ENCODE measurements around the gene ABCA8.
A peak's percentile ranks its signal among the peaks of the same experiment; 100 is the strongest.

ABCA8 gene

DNA sequence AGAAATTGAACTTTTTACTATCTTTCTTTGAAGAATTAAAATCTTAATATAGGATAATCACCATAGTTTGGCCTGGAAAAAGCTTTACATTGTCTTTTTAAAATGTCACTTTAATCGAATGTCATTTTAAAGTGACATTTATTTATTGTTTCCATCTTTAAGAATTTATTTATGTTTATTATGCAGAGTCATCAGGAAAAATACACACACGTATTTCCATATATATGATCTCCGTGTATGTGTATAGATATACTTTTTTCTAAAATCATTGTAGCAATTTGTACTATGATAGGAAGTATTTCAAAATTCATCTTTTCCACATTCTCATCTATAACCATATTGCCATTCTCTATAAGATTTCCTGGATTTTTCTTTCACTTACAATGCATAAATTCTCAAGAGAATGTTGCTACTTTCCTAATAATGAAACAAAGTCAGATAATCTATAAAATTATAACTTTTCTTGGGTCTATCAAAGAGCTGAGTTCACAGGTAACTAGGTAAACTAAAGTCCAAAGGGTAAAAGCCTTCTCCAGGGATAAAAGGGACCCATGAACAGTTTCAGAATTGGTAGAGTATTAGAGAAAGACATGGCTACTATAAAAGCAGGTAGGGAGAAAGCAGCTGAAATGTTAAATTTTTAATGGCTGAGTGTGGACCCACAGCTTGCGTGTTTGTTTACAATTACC, 11.9 kb downstream of the ABCA8 start:
- no peak for DNase-seq

GRCh38 chr17:68942389-68942788, 12.8 kb downstream of the ABCA8 start:
- no peak for DNase-seq

GRCh38 chr17:68941761-68942160, 13.4 kb downstream of the ABCA8 start:
- no peak for DNase-seq

- no peak for DNase-seq
These were observed 16.0 kb downstream of the ABCA8 start for GRCh38 chr17:68939195-68939594.

- no peak for DNase-seq
These were observed 17.2 kb downstream of the ABCA8 start for GRCh38 chr17:68937890-68938514.

DNA sequence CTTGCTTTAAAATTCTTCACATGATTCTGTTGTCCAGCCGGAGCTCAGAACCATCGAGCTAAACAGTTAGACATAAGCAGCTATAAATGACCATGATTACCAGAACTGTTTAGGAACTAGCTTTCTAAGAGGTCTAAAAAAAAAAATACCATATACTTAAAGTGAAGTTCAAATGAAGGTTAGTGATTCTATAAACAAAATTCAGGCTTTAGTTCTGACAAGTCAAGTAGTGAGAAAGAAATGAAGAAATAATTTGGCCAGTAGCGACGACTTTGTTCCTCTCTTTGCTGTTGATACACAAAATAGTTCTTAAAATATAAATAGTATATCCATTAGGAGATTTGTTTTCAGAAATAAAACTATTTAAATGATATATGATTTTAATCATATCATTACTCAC, 27.7 kb downstream of the ABCA8 start:
- no peak for DNase-seq

DNA sequence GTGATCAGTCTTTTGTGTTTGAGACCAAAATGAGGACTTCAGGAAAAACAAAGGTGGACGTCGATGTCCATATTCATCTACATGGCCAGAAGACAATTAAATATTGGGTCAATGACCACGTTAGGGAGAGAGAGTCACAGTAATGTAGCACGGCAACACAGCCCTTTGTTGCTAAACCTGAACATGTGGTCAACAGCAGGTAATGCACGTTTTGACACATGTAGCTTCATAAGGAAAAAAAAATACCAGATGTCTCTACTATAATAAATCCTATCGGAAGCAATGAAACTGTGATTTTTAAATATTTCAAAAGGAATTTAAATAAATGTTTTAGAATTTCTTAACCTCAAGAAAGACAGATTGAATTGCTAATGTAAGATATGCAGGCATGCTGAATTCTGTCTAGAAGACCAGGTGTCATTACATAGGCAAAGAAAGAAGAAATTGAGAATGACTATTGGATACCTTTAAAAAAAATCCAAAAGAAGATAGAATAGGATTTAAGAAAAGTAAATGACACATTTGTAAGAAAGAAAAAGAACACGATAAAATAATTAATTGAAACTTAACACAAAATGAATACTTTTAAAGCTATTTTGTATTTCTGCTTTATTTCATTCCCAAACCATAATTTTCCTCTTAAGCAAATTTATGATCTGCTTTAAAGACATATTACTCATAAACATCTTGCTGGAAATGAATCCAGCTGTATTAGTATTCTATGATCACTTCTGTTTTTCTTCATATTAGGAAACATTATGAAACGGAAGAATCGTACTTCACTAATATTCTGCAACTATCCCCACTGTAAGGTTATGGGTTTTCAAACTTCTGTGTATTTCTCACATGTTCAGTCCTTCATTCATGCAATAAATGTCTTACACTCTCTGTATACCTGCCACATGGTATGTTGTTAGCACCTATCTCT, 30.1 kb downstream of the ABCA8 start:
- DNase-seq, result peak; percentile 10

GRCh38 chr17:68910789-68911431, 44.3 kb downstream of the ABCA8 start:
- DNase-seq, result no peak

DNA sequence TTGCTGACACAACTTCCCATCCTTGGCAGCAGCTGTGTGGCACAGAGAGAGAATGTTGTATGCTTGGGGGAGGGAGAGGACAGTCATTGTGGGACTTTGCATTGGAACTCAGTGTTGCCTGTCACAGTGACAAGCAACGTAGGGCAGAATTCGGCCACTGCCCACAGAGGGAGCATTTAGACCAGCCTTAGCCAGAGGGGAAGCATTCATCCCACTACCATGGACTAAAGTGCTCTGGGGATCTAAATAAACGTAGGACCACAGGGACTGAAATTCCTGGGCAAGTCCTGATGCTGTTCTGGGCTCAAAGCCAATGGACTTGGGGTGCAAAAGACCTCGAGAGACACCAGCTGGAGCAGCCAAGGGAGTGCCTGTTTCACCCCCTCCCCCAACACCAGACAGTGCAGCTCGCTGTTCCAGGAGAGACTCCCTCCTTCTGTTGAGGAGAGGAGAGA, 44.9 kb downstream of the ABCA8 start:
- DNase-seq, result peak; percentile 9

- peak; percentile 53 for DNase-seq
These were observed 46.1 kb downstream of the ABCA8 start for GRCh38 chr17:68909066-68909465.

DNA sequence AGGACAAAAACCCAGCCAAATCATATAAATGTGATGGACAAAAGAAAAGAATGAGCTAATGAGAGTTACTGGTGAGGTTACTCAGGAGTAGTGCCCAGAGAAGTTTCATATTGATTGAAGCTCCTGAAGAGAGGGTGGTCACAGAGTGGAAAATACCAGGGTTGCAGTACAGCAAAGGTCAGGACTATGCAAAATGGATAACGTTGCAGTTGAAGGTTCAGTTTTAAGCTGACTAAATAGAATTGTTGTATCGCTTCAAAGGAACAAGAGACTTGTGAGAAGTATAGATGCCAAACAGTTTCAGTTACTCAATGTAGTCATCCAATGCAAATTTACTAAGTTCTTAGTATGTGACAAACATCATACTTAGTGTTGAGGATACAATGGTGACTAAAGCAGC, 47.1 kb downstream of the ABCA8 start:
- no peak for DNase-seq

- peak; percentile 50 for DNase-seq
These were observed 48.6 kb downstream of the ABCA8 start for GRCh38 chr17:68906638-68907037.

- DNase-seq, result no peak
These were observed 51.9 kb downstream of the ABCA8 start for GRCh38 chr17:68903286-68903685.

DNA sequence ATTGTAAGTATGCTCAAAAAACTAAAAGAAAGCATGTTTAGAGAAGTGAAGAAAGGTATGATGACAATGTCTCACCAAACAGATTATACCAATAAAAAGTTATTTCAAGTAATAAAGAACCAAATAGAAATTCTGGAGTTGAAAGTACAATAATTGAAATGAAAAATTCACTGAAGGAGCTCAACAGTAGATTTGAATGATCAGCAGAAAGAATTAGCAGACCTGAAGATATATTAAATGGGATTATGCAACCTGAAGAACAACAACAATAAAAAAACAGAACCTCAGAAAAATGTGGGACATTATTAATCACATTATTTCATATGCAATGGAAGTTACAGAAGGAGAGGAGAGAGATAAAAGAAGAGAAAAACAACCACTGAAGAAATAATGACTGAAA, 57.6 kb downstream of the ABCA8 start:
- no peak for DNase-seq

DNA sequence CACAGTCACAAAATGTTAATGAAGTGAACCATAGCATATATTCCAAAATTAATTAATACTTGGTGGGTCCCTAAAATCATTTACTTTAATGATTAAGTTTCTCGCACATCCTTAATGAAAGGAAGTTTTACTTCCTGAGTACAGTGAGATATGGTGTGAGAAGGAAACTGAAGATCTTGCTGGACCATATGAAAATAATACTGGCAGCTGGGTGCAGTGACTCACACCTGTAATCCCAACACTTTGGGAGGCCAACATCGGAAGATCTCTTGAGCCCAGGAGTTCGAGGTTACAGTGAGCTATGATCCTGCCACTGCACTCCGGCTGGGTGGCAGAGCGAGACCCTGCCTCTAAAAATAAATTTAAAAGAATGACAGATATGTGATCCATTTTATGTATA, 62.5 kb downstream of the ABCA8 start:
- no peak for DNase-seq

- DNase-seq, result no peak
These were observed 63.0 kb downstream of the ABCA8 start for GRCh38 chr17:68892193-68892592.

DNA sequence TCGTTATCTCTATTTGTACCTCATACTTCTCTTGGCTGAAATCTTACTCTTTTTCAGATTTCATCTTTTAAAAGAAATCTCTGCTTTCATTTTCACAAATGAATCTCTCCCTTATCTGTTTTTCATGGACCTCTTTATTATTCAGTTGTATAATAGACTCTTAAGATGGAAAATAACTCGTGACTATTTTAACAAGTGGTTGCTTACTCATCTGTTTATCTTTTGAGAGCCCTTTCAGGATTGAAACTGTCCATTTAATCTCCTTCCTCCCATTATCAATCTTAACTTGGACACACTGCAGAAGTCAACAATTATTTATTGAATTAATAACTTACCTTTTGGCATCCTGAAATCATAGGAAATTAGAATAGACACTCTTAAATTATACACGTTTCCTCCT, 68.8 kb downstream of the ABCA8 start:
- DNase-seq, result no peak

DNA sequence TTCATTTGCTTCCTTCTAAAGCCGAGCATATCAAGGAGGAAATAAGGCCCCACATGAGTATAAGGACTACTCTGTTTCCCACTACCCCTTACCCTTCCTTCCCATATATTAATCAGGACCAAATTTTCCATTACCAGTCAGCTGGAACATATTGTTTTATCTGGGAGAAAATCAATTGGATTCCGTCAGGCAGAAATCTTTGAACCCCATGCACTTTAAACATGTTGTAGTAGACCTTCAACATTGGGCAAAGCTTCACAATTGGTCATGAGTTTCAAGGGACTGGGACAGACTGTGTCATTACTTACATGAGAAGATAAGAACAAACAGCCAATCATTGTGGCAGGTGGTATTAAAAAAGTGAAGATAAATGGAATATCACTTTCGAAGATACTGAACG, 70.3 kb downstream of the ABCA8 start:
- DNase-seq, result no peak

DNA sequence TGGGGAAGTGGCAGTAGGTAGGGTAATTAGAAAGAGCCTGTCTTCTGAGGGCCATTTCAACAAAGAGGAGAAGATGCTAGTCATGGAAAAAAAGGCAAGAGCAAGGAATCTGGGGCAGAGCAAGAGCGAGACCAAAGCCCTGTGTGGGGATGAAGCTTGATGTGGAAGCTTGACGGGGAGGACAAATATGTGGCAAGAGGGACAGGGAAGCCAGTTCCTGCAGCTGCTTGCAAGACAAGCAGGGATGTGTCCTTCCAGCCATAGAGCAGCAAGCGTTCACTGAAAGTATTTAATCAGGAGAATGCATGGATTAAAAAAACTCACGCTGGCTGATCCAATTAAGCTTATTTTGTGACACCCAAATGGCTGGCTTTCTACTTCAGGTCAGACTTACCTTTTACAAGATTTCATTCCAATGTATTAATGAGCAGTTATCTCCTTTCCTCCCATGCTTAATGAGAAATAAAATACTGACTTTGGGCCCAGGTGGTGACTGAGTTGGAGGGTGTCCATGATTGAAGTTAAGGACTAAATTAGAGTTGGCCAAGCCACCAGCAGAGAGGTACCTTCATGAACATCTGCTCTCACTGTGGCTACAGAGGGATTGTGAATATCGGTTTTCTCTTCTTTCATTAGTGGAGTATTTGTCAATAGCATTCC, 76.8 kb downstream of the ABCA8 start:
- no peak for DNase-seq

DNA sequence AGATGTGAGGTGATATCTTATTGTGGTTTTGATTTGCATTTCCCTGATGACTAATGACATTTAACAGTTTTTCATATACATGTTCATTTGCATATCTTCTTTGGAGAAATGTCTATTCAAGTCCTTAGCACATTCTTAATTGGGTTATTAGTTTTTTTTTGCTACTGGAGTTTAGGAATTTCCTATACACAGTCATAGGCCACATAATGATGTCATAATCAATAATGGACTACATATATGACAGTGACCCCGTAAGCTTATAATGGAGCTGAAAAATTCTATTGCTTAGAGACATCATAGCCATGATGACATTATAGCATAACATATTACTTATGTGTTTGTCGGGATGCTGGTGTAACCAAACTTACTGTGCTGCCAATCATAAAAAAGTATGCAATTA, 83.7 kb downstream of the ABCA8 start:
- DNase-seq, result no peak

GRCh38 chr17:68870976-68871375, 84.2 kb downstream of the ABCA8 start:
- DNase-seq, result no peak

- DNase-seq, result no peak
These were observed 84.9 kb downstream of the ABCA8 start for GRCh38 chr17:68870161-68870826.

All from eye (tissue), 1 donor.